WERI-Rb-1 (cell line): Measurements from ENCODE around the gene MNX1.

Source experiments
- DNase-seq: peaks from one replicate; pipeline ENCODE4 v3.0.0-alpha.2; 2020
- H3K27ac ChIP-seq: fragments of 250-450 bp; sonication (Bioruptor Pico); 2 replicates; pipeline ENCODE4 v1.5.1; 2020; ENCODE audit warnings: mild to moderate bottlenecking, moderate library complexity
- H3K27me3 ChIP-seq: fragments of 250-450 bp; sonication (Bioruptor Pico); 2 replicates; pipeline ENCODE4 v1.5.1; 2021; ENCODE audit warnings: mild to moderate bottlenecking, low read depth, moderate library complexity; ENCODE audit not compliant: insufficient read depth, severe bottlenecking
- H3K36me3 ChIP-seq: fragments of 250-450 bp; sonication (Bioruptor Pico); 2 replicates; pipeline ENCODE4 v1.5.1; 2020; ENCODE audit warnings: mild to moderate bottlenecking, moderate library complexity
- H3K4me3 ChIP-seq: 2 replicates; pipeline ENCODE4 v1.5.1; 2011; ENCODE audit warnings: low read depth, mild to moderate bottlenecking, control low read depth, low read length
- H3K9me3 ChIP-seq: fragments of 250-450 bp; sonication (Bioruptor Pico); 2 replicates; pipeline ENCODE4 v1.5.1; 2021; ENCODE audit warnings: mild to moderate bottlenecking, moderate library complexity; ENCODE audit not compliant: severe bottlenecking
- TF ChIP-seq, protein P1 (sequence below): IDR thresholded peaks from 2 replicates; pipeline ENCODE4 v1.5.1; 2011; ENCODE audit warnings: low read depth, mild to moderate bottlenecking, control low read depth, inconsistent platforms, low read length

Gene MNX1

DNA sequence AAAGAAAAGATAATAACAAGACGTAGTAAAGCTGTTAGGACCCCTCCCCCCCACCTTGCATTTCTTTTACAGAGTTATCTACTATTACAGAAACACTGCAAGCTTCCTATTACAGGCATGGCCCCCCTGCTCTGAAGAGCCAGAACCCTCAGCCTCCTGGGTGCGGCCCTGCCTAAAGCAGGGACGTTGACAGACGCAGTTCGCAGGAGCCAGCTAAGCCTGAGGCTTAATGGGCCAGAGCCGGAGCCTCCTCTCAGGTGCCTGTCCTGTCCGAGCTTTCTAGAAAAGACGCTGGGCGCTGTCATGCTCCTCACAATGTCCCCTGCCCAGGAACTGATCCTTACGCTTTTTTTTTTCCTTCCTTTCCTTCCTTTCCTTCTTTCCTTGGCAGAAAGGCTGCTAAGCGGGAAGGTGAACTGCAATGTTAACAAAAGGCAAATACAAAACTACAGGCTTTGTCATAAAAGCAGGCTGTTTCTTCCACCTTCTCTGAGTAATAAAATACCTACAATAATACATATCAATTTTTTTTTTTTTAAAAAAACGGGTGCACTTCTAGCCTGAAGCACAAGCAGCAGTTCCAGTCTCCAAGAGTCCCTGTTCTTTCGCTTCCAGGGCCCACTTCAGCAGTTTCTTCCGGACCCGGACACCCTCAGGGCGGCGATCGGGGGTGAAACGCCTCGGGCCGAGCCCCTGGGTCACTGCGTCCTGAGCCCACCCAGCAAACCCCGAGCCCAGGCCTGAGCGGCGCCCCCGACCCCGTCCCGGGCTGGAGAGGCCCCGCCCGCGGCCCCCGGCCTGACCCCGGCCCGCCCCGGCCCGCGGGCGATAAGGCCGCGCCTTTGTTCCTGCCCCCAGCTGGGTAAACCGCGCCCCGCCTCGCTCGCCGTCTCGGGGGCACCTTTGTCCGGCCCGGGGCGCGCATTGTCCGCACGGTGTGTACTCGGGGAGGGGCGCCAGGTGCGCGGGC lies 11.2 kb downstream of the MNX1 start:
- Histone ChIP-seq H3K9me3 (no peaks in the 10 kb centered on the region), H3K27me3 (no peaks in the 10 kb centered on the region), H3K36me3 (peaks cover 2% of the 10 kb centered on the region), H3K4me3 (no peak overlapping the region), H3K27ac (peak overlapping the region; percentile 39; the same call in 1 of the 2 replicates)
- TF ChIP-seq, protein P1, sequence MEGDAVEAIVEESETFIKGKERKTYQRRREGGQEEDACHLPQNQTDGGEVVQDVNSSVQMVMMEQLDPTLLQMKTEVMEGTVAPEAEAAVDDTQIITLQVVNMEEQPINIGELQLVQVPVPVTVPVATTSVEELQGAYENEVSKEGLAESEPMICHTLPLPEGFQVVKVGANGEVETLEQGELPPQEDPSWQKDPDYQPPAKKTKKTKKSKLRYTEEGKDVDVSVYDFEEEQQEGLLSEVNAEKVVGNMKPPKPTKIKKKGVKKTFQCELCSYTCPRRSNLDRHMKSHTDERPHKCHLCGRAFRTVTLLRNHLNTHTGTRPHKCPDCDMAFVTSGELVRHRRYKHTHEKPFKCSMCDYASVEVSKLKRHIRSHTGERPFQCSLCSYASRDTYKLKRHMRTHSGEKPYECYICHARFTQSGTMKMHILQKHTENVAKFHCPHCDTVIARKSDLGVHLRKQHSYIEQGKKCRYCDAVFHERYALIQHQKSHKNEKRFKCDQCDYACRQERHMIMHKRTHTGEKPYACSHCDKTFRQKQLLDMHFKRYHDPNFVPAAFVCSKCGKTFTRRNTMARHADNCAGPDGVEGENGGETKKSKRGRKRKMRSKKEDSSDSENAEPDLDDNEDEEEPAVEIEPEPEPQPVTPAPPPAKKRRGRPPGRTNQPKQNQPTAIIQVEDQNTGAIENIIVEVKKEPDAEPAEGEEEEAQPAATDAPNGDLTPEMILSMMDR = no peak
- peak; percentile 66 for DNase-seq

DNA sequence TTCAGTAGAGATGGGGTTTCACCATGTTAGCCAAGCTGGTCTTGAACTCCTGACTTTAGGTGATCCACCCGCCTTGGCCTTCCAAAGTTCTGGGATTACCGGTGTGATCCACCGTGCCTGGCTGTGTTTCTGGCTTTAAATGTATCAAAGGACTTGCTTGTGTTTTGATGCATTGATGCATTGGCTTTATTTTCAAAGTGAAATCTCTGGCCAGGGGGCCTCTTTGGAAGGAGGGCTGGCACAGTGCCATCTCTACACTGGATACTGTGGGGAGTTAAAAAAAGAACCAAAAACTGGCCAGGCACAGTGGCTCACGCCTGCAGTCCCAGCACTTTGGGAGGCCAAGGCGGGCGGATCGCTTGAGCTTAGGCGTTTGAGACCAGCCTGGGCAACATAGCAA lies 16.0 kb downstream of the MNX1 start:
- TF ChIP-seq, protein P1 = no peak
- Histone ChIP-seq H3K27me3 (no peaks in the 10 kb centered on the region), H3K36me3 (no peaks in the 10 kb centered on the region), H3K9me3 (no peaks in the 10 kb centered on the region), H3K4me3 (no peak overlapping the region), H3K27ac (no peak overlapping the region)
- no peak for DNase-seq

- no peak for DNase-seq
Measured at GRCh38 chr7:156993925-156994235, 16.6 kb downstream of the MNX1 start.

DNA sequence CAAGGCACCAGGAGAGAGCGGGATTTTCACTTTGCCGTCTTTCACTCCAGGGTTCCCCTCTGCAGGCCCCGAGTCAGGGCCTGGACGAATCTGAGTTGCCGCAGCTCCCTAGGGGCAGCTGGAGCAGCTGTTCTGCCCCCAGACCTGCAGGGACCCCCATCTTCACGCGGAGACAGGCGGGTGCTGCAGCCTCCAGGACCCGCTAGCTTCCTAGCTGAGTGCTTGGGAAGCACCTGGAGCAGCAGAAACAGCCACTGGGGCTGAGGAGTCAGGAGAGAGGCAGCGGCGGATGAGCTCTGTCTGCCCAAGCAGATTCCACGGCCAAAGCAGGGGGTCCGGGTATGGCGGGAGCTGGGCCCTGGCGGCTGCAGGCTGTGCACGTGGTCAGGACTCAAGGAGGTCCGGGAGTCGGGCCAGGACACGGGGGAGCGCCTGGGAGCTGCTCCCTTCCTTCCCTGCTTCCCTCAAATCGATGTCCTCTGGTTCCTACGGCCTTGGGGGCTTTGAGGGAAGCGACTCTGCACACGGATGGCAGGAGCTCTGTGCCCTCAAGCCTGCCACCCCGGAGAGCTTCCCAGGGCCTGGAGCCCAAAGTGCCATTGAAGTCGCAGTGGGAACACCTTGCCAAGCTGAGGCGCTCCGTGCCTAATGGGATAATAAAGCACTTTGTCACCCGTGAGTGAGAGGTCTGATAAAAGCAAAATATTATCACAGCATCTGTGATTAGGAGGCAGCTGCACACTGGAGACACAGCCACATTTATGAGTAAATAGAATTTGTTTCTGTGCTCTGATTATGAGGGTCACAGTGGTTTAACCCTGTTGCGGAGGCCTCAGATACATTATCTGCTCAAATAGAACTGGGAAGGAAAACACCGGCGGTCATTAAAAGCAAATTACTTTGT lies 17.2 kb downstream of the MNX1 start:
- Histone ChIP-seq H3K27ac (no peak overlapping the region), H3K9me3 (no peaks in the 10 kb centered on the region), H3K27me3 (no peaks in the 10 kb centered on the region), H3K4me3 (no peak overlapping the region), H3K36me3 (no peaks in the 10 kb centered on the region)
- DNase-seq = no peak
- TF ChIP-seq, protein P1 = no peak

More at GRCh38 chr7:156993925-156994235, 16.6 kb downstream of the MNX1 start:
- Histone ChIP-seq H3K36me3 (no peaks in the 10 kb centered on the region), H3K27ac (no peak overlapping the region), H3K9me3 (no peaks in the 10 kb centered on the region), H3K27me3 (no peaks in the 10 kb centered on the region), H3K4me3 (no peak overlapping the region)
- TF ChIP-seq, protein P1 = no peak

- H3K9me3 ChIP-seq = no peaks in the 10 kb centered on the region
- no peaks in the 10 kb centered on the region for H3K27me3 ChIP-seq
- no peak overlapping the region for H3K27ac ChIP-seq
- TF ChIP-seq, protein P1 = no peak
- H3K36me3 ChIP-seq = no peaks in the 10 kb centered on the region
- DNase-seq = no peak
- H3K4me3 ChIP-seq = no peak overlapping the region
Measured at GRCh38 chr7:156989766-156990535, 20.5 kb downstream of the MNX1 start.
